Measurements from ENCODE around the gene GVQW3.

DNA sequence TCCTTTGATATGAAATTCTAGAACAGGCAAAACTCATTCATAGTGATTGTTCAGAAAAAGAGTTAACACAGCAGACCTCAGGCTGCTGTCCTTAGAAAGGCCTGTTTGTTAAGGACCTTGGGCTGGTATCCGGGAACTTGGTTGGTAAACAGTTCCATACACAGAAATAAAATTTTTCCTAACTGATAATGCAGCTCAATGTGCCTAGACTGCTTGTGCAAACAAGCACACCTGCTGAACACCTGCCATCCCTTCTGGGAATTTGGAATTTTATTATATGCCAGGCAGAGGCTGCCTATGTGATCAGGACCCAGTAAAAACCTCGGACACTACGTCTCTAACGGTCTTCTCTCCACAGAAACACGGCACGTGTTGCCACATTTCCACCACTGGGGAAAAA is 11.7 kb upstream of the GVQW3 start:
- TF ChIP-seq, protein P1, sequence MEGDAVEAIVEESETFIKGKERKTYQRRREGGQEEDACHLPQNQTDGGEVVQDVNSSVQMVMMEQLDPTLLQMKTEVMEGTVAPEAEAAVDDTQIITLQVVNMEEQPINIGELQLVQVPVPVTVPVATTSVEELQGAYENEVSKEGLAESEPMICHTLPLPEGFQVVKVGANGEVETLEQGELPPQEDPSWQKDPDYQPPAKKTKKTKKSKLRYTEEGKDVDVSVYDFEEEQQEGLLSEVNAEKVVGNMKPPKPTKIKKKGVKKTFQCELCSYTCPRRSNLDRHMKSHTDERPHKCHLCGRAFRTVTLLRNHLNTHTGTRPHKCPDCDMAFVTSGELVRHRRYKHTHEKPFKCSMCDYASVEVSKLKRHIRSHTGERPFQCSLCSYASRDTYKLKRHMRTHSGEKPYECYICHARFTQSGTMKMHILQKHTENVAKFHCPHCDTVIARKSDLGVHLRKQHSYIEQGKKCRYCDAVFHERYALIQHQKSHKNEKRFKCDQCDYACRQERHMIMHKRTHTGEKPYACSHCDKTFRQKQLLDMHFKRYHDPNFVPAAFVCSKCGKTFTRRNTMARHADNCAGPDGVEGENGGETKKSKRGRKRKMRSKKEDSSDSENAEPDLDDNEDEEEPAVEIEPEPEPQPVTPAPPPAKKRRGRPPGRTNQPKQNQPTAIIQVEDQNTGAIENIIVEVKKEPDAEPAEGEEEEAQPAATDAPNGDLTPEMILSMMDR (IDR thresholded peaks at IDR 0.05), result no peak
- TF ChIP-seq EZH2 (IDR thresholded peaks at IDR 0.05; ENCODE audit: borderline replicate concordance, insufficient read depth, low read depth, low read length, poor library complexity, severe bottlenecking), result no peak

Data from B cell (primary cell).